ENCODE measurements around the gene DYRK1B.

- no peak for TF ChIP-seq CTCF (IDR thresholded peaks at IDR 0.05; ENCODE audit: low read depth, low read length)
- no peak for TF ChIP-seq MAX (IDR thresholded peaks at IDR 0.05; ENCODE audit: low read depth, low read length)
Observed at GRCh38 chr19:39818626-39819097, 15.3 kb downstream of the DYRK1B start.

Data from NB4 (cell line).